ENCODE results near the gene NRIP3.
"Not testable (repeated sequence)": the region's sequence is repeated elsewhere in the genome, so short reads cannot be mapped to it uniquely, and the experiment has no call there.

The NRIP3 gene

GRCh38 chr11:8997451-8997850 lies 6.3 kb downstream of the NRIP3 start:
- Histone ChIP-seq H2BK5ac (ENCODE audit: low read length) (no peak overlapping the region), H3K27ac (ENCODE audit: low read depth, low read length) (no peak overlapping the region), H3K18ac (ENCODE audit: low read length) (no peak overlapping the region), H2AK5ac (ENCODE audit: low read length) (no peak overlapping the region), H3K79me1 (ENCODE audit: low read length) (no peaks in the 10 kb centered on the region), H2BK15ac (replicated peaks; ENCODE audit: low read depth) (no peak overlapping the region), H3K36me3 (ENCODE audit: control insufficient read depth, insufficient read depth, low read length) (no peaks in the 10 kb centered on the region), H3K79me2 (ENCODE audit: control insufficient read depth, insufficient read depth, low read length) (no peaks in the 10 kb centered on the region), H3K56ac (ENCODE audit: low read length) (no peak overlapping the region), H3K4me3 (ENCODE audit: low read length) (no peak overlapping the region), H3K27me3 (ENCODE audit: insufficient read depth, low read length, poor library complexity) (no peaks in the 10 kb centered on the region), H4K5ac (ENCODE audit: low read length) (no peak overlapping the region), H3K4me2 (ENCODE audit: low read length) (no peak overlapping the region), H3K4ac (ENCODE audit: low read depth, low read length) (no peak overlapping the region), H3K4me1 (ENCODE audit: control insufficient read depth, low read depth, low read length) (no peaks in the 10 kb centered on the region), H4K8ac (ENCODE audit: low read depth, low read length) (no peak overlapping the region), H3K9ac (ENCODE audit: low read length) (no peak overlapping the region), H2BK120ac (ENCODE audit: low read depth, low read length) (no peak overlapping the region), H3K23ac (ENCODE audit: low read length) (no peak overlapping the region)
- WGBS (ENCODE audit: extremely low coverage, insufficient coverage, low lambda C conversion rate): no CpG with 5 or more reads among the region's 3 CpGs
- DNase-seq: no peak

GRCh38 chr11:8989453-8989852 lies 14.3 kb downstream of the NRIP3 start:
- no CpG with 5 or more reads among the region's 1 CpG for WGBS (ENCODE audit: extremely low coverage, insufficient coverage, low lambda C conversion rate)
- H2BK5ac ChIP-seq (ENCODE audit: low read length): no peak overlapping the region
- no peak overlapping the region for H3K27ac ChIP-seq (ENCODE audit: low read depth, low read length)
- no peak overlapping the region for H2BK15ac ChIP-seq (replicated peaks; ENCODE audit: low read depth)
- DNase-seq: peak; percentile 80
- H3K27me3 ChIP-seq (ENCODE audit: insufficient read depth, low read length, poor library complexity): no peaks in the 10 kb centered on the region
- H3K79me1 ChIP-seq (ENCODE audit: low read length): no peaks in the 10 kb centered on the region
- H3K9ac ChIP-seq (ENCODE audit: low read length): no peak overlapping the region
- no peak overlapping the region for H2AK5ac ChIP-seq (ENCODE audit: low read length)
- no peak overlapping the region for H4K8ac ChIP-seq (ENCODE audit: low read depth, low read length)
- H4K5ac ChIP-seq (ENCODE audit: low read length): no peak overlapping the region
- no peak overlapping the region for H3K4me3 ChIP-seq (ENCODE audit: low read length)
- H3K23ac ChIP-seq (ENCODE audit: low read length): no peak overlapping the region
- H3K4me2 ChIP-seq (ENCODE audit: low read length): no peak overlapping the region
- H2BK120ac ChIP-seq (ENCODE audit: low read depth, low read length): no peak overlapping the region
- no peaks in the 10 kb centered on the region for H3K36me3 ChIP-seq (ENCODE audit: control insufficient read depth, insufficient read depth, low read length)
- no peak overlapping the region for H3K4ac ChIP-seq (ENCODE audit: low read depth, low read length)
- H3K79me2 ChIP-seq (ENCODE audit: control insufficient read depth, insufficient read depth, low read length): no peaks in the 10 kb centered on the region
- H3K4me1 ChIP-seq (ENCODE audit: control insufficient read depth, low read depth, low read length): no peaks in the 10 kb centered on the region
- H3K18ac ChIP-seq (ENCODE audit: low read length): no peak overlapping the region
- no peak overlapping the region for H3K56ac ChIP-seq (ENCODE audit: low read length)

- Histone ChIP-seq H3K4me2 (ENCODE audit: low read length) (no peak overlapping the region), H3K4ac (ENCODE audit: low read depth, low read length) (no peak overlapping the region), H3K23ac (ENCODE audit: low read length) (no peak overlapping the region), H3K4me3 (ENCODE audit: low read length) (no peak overlapping the region), H3K36me3 (ENCODE audit: control insufficient read depth, insufficient read depth, low read length) (no peaks in the 10 kb centered on the region), H4K8ac (ENCODE audit: low read depth, low read length) (no peak overlapping the region), H3K27me3 (ENCODE audit: insufficient read depth, low read length, poor library complexity) (no peaks in the 10 kb centered on the region), H3K18ac (ENCODE audit: low read length) (no peak overlapping the region), H3K56ac (ENCODE audit: low read length) (no peak overlapping the region), H2BK120ac (ENCODE audit: low read depth, low read length) (no peak overlapping the region), H2BK15ac (replicated peaks; ENCODE audit: low read depth) (no peak overlapping the region), H4K5ac (ENCODE audit: low read length) (no peak overlapping the region), H2BK5ac (ENCODE audit: low read length) (no peak overlapping the region), H3K27ac (ENCODE audit: low read depth, low read length) (no peak overlapping the region), H3K9ac (ENCODE audit: low read length) (no peak overlapping the region), H3K79me2 (ENCODE audit: control insufficient read depth, insufficient read depth, low read length) (no peaks in the 10 kb centered on the region), H3K4me1 (ENCODE audit: control insufficient read depth, low read depth, low read length) (no peaks in the 10 kb centered on the region), H2AK5ac (ENCODE audit: low read length) (no peak overlapping the region), H3K79me1 (ENCODE audit: low read length) (no peaks in the 10 kb centered on the region)
- WGBS (ENCODE audit: extremely low coverage, insufficient coverage, low lambda C conversion rate): no CpG with 5 or more reads among the region's 3 CpGs
- DNase-seq: peak; percentile 22
These were observed 15.2 kb downstream of the NRIP3 start for GRCh38 chr11:8988329-8989234.

GRCh38 chr11:8987446-8987845 lies 16.4 kb downstream of the NRIP3 start:
- no peak for DNase-seq
- H3K18ac ChIP-seq (ENCODE audit: low read length): no peak overlapping the region
- no peak overlapping the region for H3K9ac ChIP-seq (ENCODE audit: low read length)
- H3K27me3 ChIP-seq (ENCODE audit: insufficient read depth, low read length, poor library complexity): no peaks in the 10 kb centered on the region
- no peak overlapping the region for H3K56ac ChIP-seq (ENCODE audit: low read length)
- no peaks in the 10 kb centered on the region for H3K79me2 ChIP-seq (ENCODE audit: control insufficient read depth, insufficient read depth, low read length)
- no peak overlapping the region for H2AK5ac ChIP-seq (ENCODE audit: low read length)
- no peak overlapping the region for H4K5ac ChIP-seq (ENCODE audit: low read length)
- H3K4me2 ChIP-seq (ENCODE audit: low read length): no peak overlapping the region
- no peak overlapping the region for H2BK5ac ChIP-seq (ENCODE audit: low read length)
- H2BK120ac ChIP-seq (ENCODE audit: low read depth, low read length): no peak overlapping the region
- no peak overlapping the region for H3K4ac ChIP-seq (ENCODE audit: low read depth, low read length)
- H3K27ac ChIP-seq (ENCODE audit: low read depth, low read length): no peak overlapping the region
- H3K36me3 ChIP-seq (ENCODE audit: control insufficient read depth, insufficient read depth, low read length): no peaks in the 10 kb centered on the region
- no CpG with 5 or more reads among the region's 2 CpGs for WGBS (ENCODE audit: extremely low coverage, insufficient coverage, low lambda C conversion rate)
- H4K8ac ChIP-seq (ENCODE audit: low read depth, low read length): no peak overlapping the region
- H2BK15ac ChIP-seq (replicated peaks; ENCODE audit: low read depth): no peak overlapping the region
- H3K4me3 ChIP-seq (ENCODE audit: low read length): no peak overlapping the region
- no peak overlapping the region for H3K23ac ChIP-seq (ENCODE audit: low read length)
- no peaks in the 10 kb centered on the region for H3K4me1 ChIP-seq (ENCODE audit: control insufficient read depth, low read depth, low read length)
- H3K79me1 ChIP-seq (ENCODE audit: low read length): no peaks in the 10 kb centered on the region

- not testable (repeated sequence) for H2BK5ac ChIP-seq (ENCODE audit: low read length); H3K18ac ChIP-seq (ENCODE audit: low read length); H3K4me3 ChIP-seq (ENCODE audit: low read length); H4K8ac ChIP-seq (ENCODE audit: low read depth, low read length); H4K5ac ChIP-seq (ENCODE audit: low read length); H3K23ac ChIP-seq (ENCODE audit: low read length); H2AK5ac ChIP-seq (ENCODE audit: low read length); DNase-seq; H2BK120ac ChIP-seq (ENCODE audit: low read depth, low read length); H3K36me3 ChIP-seq (ENCODE audit: control insufficient read depth, insufficient read depth, low read length); H3K27ac ChIP-seq (ENCODE audit: low read depth, low read length); H3K27me3 ChIP-seq (ENCODE audit: insufficient read depth, low read length, poor library complexity); H3K9ac ChIP-seq (ENCODE audit: low read length); H3K4me1 ChIP-seq (ENCODE audit: control insufficient read depth, low read depth, low read length); H3K79me2 ChIP-seq (ENCODE audit: control insufficient read depth, insufficient read depth, low read length); H3K4ac ChIP-seq (ENCODE audit: low read depth, low read length); H3K79me1 ChIP-seq (ENCODE audit: low read length); H3K4me2 ChIP-seq (ENCODE audit: low read length); H3K56ac ChIP-seq (ENCODE audit: low read length); H2BK15ac ChIP-seq (replicated peaks; ENCODE audit: low read depth)
- no CpG with 5 or more reads among the region's 6 CpGs for WGBS (ENCODE audit: extremely low coverage, insufficient coverage, low lambda C conversion rate)
These were observed 17.0 kb downstream of the NRIP3 start for GRCh38 chr11:8986772-8987171.

GRCh38 chr11:8985462-8985861 lies 18.3 kb downstream of the NRIP3 start:
- Histone ChIP-seq H4K8ac (ENCODE audit: low read depth, low read length) (no peak overlapping the region), H3K56ac (ENCODE audit: low read length) (no peak overlapping the region), H2BK120ac (ENCODE audit: low read depth, low read length) (no peak overlapping the region), H3K18ac (ENCODE audit: low read length) (no peak overlapping the region), H3K4me2 (ENCODE audit: low read length) (no peak overlapping the region), H3K27me3 (ENCODE audit: insufficient read depth, low read length, poor library complexity) (no peaks in the 10 kb centered on the region), H3K79me2 (ENCODE audit: control insufficient read depth, insufficient read depth, low read length) (no peaks in the 10 kb centered on the region), H2BK15ac (replicated peaks; ENCODE audit: low read depth) (no peak overlapping the region), H3K79me1 (ENCODE audit: low read length) (no peaks in the 10 kb centered on the region), H3K4me1 (ENCODE audit: control insufficient read depth, low read depth, low read length) (no peaks in the 10 kb centered on the region), H3K4ac (ENCODE audit: low read depth, low read length) (no peak overlapping the region), H3K9ac (ENCODE audit: low read length) (no peak overlapping the region), H4K5ac (ENCODE audit: low read length) (no peak overlapping the region), H3K36me3 (ENCODE audit: control insufficient read depth, insufficient read depth, low read length) (no peaks in the 10 kb centered on the region), H3K27ac (ENCODE audit: low read depth, low read length) (no peak overlapping the region), H3K4me3 (ENCODE audit: low read length) (no peak overlapping the region), H2BK5ac (ENCODE audit: low read length) (no peak overlapping the region), H2AK5ac (ENCODE audit: low read length) (no peak overlapping the region), H3K23ac (ENCODE audit: low read length) (no peak overlapping the region)
- no peak for DNase-seq
- no CpG with 5 or more reads among the region's 5 CpGs for WGBS (ENCODE audit: extremely low coverage, insufficient coverage, low lambda C conversion rate)

All from mesendoderm (in vitro differentiated cells).